ENCODE results near the gene MTUS2.
A peak's percentile ranks its signal among the peaks of the same experiment; 100 is the strongest.

MTUS2 gene

GRCh38 chr13:29355029-29355428 is 534.9 kb downstream of the MTUS2 start:
- peaks cover 21% of the 10 kb centered on the region for H3K27me3 ChIP-seq (ENCODE audit: insufficient read depth, poor library complexity, severe bottlenecking)
- H3K27ac ChIP-seq (replicated peaks), result no peak overlapping the region
- DNase-seq (ENCODE audit: low read depth in 1 of 2, low spot score in 1 of 2), result no peak
- no peak overlapping the region for H3K4me3 ChIP-seq (replicated peaks; ENCODE audit: insufficient read depth, low read length)
- TF ChIP-seq, protein P1, sequence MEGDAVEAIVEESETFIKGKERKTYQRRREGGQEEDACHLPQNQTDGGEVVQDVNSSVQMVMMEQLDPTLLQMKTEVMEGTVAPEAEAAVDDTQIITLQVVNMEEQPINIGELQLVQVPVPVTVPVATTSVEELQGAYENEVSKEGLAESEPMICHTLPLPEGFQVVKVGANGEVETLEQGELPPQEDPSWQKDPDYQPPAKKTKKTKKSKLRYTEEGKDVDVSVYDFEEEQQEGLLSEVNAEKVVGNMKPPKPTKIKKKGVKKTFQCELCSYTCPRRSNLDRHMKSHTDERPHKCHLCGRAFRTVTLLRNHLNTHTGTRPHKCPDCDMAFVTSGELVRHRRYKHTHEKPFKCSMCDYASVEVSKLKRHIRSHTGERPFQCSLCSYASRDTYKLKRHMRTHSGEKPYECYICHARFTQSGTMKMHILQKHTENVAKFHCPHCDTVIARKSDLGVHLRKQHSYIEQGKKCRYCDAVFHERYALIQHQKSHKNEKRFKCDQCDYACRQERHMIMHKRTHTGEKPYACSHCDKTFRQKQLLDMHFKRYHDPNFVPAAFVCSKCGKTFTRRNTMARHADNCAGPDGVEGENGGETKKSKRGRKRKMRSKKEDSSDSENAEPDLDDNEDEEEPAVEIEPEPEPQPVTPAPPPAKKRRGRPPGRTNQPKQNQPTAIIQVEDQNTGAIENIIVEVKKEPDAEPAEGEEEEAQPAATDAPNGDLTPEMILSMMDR (IDR thresholded peaks at IDR 0.05; ENCODE audit: insufficient read depth, low read length), result no peak
- TF ChIP-seq SPI1 (IDR thresholded peaks at IDR 0.05; ENCODE audit: borderline replicate concordance, low read depth) (no peak), POLR2AphosphoS5 (IDR thresholded peaks at IDR 0.05; ENCODE audit: low read depth) (no peak), GABPA (IDR thresholded peaks at IDR 0.05; ENCODE audit: low read depth) (no peak)
- TF ChIP-seq, protein P2, sequence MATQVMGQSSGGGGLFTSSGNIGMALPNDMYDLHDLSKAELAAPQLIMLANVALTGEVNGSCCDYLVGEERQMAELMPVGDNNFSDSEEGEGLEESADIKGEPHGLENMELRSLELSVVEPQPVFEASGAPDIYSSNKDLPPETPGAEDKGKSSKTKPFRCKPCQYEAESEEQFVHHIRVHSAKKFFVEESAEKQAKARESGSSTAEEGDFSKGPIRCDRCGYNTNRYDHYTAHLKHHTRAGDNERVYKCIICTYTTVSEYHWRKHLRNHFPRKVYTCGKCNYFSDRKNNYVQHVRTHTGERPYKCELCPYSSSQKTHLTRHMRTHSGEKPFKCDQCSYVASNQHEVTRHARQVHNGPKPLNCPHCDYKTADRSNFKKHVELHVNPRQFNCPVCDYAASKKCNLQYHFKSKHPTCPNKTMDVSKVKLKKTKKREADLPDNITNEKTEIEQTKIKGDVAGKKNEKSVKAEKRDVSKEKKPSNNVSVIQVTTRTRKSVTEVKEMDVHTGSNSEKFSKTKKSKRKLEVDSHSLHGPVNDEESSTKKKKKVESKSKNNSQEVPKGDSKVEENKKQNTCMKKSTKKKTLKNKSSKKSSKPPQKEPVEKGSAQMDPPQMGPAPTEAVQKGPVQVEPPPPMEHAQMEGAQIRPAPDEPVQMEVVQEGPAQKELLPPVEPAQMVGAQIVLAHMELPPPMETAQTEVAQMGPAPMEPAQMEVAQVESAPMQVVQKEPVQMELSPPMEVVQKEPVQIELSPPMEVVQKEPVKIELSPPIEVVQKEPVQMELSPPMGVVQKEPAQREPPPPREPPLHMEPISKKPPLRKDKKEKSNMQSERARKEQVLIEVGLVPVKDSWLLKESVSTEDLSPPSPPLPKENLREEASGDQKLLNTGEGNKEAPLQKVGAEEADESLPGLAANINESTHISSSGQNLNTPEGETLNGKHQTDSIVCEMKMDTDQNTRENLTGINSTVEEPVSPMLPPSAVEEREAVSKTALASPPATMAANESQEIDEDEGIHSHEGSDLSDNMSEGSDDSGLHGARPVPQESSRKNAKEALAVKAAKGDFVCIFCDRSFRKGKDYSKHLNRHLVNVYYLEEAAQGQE (IDR thresholded peaks at IDR 0.05; ENCODE audit: insufficient replicate concordance, low read depth), result no peak

- no peak for DNase-seq (ENCODE audit: low read depth in 1 of 2, low spot score in 1 of 2)
- Histone ChIP-seq H3K27me3 (ENCODE audit: insufficient read depth, poor library complexity, severe bottlenecking) (peaks cover 19% of the 10 kb centered on the region), H3K4me3 (replicated peaks; ENCODE audit: insufficient read depth, low read length) (no peak overlapping the region), H3K27ac (replicated peaks) (no peak overlapping the region)
- no peak for TF ChIP-seq POLR2AphosphoS5 (IDR thresholded peaks at IDR 0.05; ENCODE audit: low read depth)
Measured at GRCh38 chr13:29359181-29359580, 539.0 kb downstream of the MTUS2 start.

DNA sequence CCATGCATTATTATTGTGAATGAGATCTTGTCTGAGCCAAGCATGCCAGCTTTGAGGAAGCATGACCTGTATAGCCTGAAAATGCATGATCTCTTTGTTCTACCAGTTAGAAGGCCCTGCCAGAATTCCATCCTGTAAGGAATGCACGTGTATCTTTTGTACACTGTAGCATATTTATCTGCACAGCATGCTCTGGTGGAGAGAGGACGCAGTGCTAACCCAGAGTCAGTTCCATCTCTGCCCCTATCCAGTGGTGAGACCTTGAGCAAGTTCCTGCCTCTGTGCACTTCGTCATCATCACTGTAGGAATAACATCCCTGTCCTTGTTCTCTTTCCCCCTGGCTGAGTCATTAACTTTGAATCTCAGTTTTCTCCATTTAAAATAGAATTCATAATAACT is 541.6 kb downstream of the MTUS2 start:
- Histone ChIP-seq H3K27ac (replicated peaks) (no peak overlapping the region), H3K27me3 (ENCODE audit: insufficient read depth, poor library complexity, severe bottlenecking) (peaks cover 7% of the 10 kb centered on the region), H3K4me3 (replicated peaks; ENCODE audit: insufficient read depth, low read length) (no peak overlapping the region)
- TF ChIP-seq, protein P2 (IDR thresholded peaks at IDR 0.05; ENCODE audit: insufficient replicate concordance, low read depth), result no peak
- TF ChIP-seq POLR2AphosphoS5 (IDR thresholded peaks at IDR 0.05; ENCODE audit: low read depth) (no peak), SPI1 (IDR thresholded peaks at IDR 0.05; ENCODE audit: borderline replicate concordance, low read depth) (no peak), GABPA (IDR thresholded peaks at IDR 0.05; ENCODE audit: low read depth) (no peak)
- TF ChIP-seq, protein P1 (IDR thresholded peaks at IDR 0.05; ENCODE audit: insufficient read depth, low read length), result no peak
- DNase-seq (ENCODE audit: low read depth in 1 of 2, low spot score in 1 of 2), result no peak

DNA sequence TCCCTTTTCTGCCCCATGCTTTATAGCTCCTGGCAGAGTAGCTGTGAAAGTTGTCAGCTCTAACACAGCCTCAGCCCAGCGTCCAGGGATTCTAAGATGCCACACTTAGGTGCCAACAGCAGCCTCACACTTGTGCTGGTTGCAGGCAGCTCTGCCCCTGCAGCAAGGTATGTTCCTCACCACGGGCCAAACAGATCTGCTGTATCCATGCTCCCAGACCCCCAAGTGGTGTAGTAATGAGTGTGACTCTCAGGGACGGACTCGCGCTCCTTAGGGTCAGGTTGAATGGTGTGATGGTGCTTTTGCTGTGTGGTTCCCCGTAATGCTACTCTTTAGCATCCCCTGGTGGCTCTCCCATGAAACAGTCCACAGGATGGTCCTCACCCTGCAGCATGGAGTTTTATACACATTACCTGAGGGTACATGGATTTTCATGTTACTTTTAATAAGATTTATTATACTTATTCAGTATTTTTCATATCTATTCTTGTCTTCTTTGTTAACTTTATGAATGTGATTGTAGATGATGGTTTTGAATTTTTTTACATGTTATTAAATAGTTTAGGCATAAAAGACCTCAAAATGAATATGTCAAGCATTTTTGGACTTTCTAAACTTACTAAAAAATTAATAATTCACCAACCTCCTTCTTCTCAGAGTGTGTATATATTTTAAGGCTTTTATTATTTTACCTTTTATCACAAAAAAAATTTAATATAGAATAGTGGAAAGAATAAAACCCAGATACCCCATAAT is 542.9 kb downstream of the MTUS2 start:
- Histone ChIP-seq H3K27ac (replicated peaks) (no peak overlapping the region), H3K4me3 (replicated peaks; ENCODE audit: insufficient read depth, low read length) (no peak overlapping the region), H3K27me3 (ENCODE audit: insufficient read depth, poor library complexity, severe bottlenecking) (peaks cover 2% of the 10 kb centered on the region)
- peak; percentile 33 to 48 for DNase-seq (ENCODE audit: low read depth in 1 of 2, low spot score in 1 of 2)
- TF ChIP-seq, protein P1 (IDR thresholded peaks at IDR 0.05; ENCODE audit: insufficient read depth, low read length), result peak; percentile 100
- TF ChIP-seq POLR2AphosphoS5 (IDR thresholded peaks at IDR 0.05; ENCODE audit: low read depth), result no peak

All from HL-60 (cell line).